IMR-90 (cell line): ENCODE data around the gene AHNAK2. TPM values are rescaled to one million over a fixed set of nuclear protein-coding genes. Genes with fewer than 3 reads are reported as not detected.

Experiments
- ATAC-seq: fragments of 200-7000 bp; cut with Tn5 transposase; 2 replicates; pipeline ENCODE4 v1.9.1; 2020; ENCODE audit warnings: low read depth, mild to moderate bottlenecking, moderate library complexity
- BruUV-seq: library from RNA; stranded (reverse); fragments of 400-500 nt; replicated peaks from 2 replicates; lab custom pipeline; 2021; lab: Mats Ljungman, UMichigan
- CTCF ChIA-PET: fragments of 300-600 bp; formaldehyde crosslinking; extraction: SDS; loops from one replicate; lab custom pipeline; 2021; ENCODE audit warnings: antibody characterized with exemption; lab: Yijun Ruan, JAX
- POLR2A ChIA-PET: fragments of 300-600 bp; sonication (Branson Sonifier 250); formaldehyde crosslinking; loops from one replicate; lab custom pipeline; 2022; ENCODE audit warnings: antibody characterized with exemption; ENCODE audit not compliant: unreplicated experiment; lab: Charles Lee
- DNase-seq: peaks from one replicate; pipeline ENCODE4 v3.0.0; 2013
- H2AFZ ChIP-seq: replicated peaks from 2 replicates; pipeline ENCODE3; 2013; ENCODE audit warnings: low read length, mild to moderate bottlenecking; ENCODE audit not compliant: poor library complexity
- H2AK5ac ChIP-seq: 2 replicates; pipeline ENCODE4 v1.6.1; 2013; ENCODE audit warnings: low read depth, low read length, inconsistent platforms
- H2AK9ac ChIP-seq: replicated peaks from 2 replicates; pipeline ENCODE3; 2013; ENCODE audit warnings: mild to moderate bottlenecking, low read depth, low read length, moderate library complexity; ENCODE audit not compliant: poor library complexity
- H2BK120ac ChIP-seq: 2 replicates; pipeline ENCODE4 v1.6.1; 2013; ENCODE audit warnings: low read depth, low read length, inconsistent platforms
- H2BK15ac ChIP-seq: 3 replicates; pipeline ENCODE4 v1.6.1; 2013; ENCODE audit warnings: low read depth, low read length, inconsistent platforms
- H2BK20ac ChIP-seq: 2 replicates; pipeline ENCODE4 v1.6.1; 2013; ENCODE audit warnings: low read depth, mild to moderate bottlenecking, inconsistent platforms, low read length, moderate library complexity
- H2BK5ac ChIP-seq: 2 replicates; pipeline ENCODE4 v1.6.1; 2013; ENCODE audit warnings: mild to moderate bottlenecking, low read depth, low read length, inconsistent platforms; ENCODE audit not compliant: poor library complexity, severe bottlenecking
- H3K14ac ChIP-seq: replicated peaks from 2 replicates; pipeline ENCODE4 v1.6.1; 2013; ENCODE audit warnings: low read depth, low read length, inconsistent platforms
- H3K18ac ChIP-seq: 2 replicates; pipeline ENCODE4 v1.6.1; 2013; ENCODE audit warnings: low read depth, low read length, control low read depth
- H3K23ac ChIP-seq: 2 replicates; pipeline ENCODE4 v1.6.1; 2013; ENCODE audit warnings: low read depth, low read length, inconsistent platforms
- H3K27ac ChIP-seq: 2 replicates; pipeline ENCODE4 v1.5.1; 2013; ENCODE audit warnings: mild to moderate bottlenecking, control low read depth, low read length; ENCODE audit not compliant: insufficient read depth
- H3K27me3 ChIP-seq: 2 replicates; pipeline ENCODE4 v1.6.1; 2013; ENCODE audit warnings: low read length; ENCODE audit not compliant: control insufficient read depth, insufficient read depth
- H3K36me3 ChIP-seq: 2 replicates; pipeline ENCODE4 v1.6.1; 2013; ENCODE audit warnings: low read length, mixed read lengths; ENCODE audit not compliant: control insufficient read depth, insufficient read depth
- H3K4ac ChIP-seq: 2 replicates; pipeline ENCODE4 v1.6.1; 2013; ENCODE audit warnings: low read depth, low read length, inconsistent platforms
- H3K4me1 ChIP-seq: 2 replicates; pipeline ENCODE4 v1.6.1; 2013; ENCODE audit warnings: low read length, mixed read lengths; ENCODE audit not compliant: control insufficient read depth, insufficient read depth
- H3K4me2 ChIP-seq: 2 replicates; pipeline ENCODE4 v1.6.1; 2013; ENCODE audit warnings: low read depth, mild to moderate bottlenecking, control low read depth, low read length, moderate library complexity
- H3K4me3 ChIP-seq: 2 replicates; pipeline ENCODE4 v1.5.1; 2013; ENCODE audit warnings: low read depth, mild to moderate bottlenecking, control low read depth, low read length, moderate library complexity; ENCODE audit not compliant: insufficient read depth
- H3K56ac ChIP-seq: 2 replicates; pipeline ENCODE4 v1.6.1; 2013; ENCODE audit warnings: low read length, inconsistent platforms; ENCODE audit not compliant: insufficient read depth; ENCODE audit errors: extremely low read depth
- H3K79me1 ChIP-seq, 2 experiments: 2 replicates each; pipeline ENCODE4 v1.6.1; 2013; ENCODE audit warnings: low read length in 2 of 2, inconsistent platforms in 1 of 2, low read depth in 1 of 2
- H3K9ac ChIP-seq: 2 replicates; pipeline ENCODE4 v1.6.1; 2013; ENCODE audit warnings: low read depth, low read length, control low read depth
- H3K9me1 ChIP-seq: 2 replicates; pipeline ENCODE4 v1.6.1; 2013; ENCODE audit warnings: low read length, inconsistent platforms; ENCODE audit not compliant: insufficient read depth
- H3K9me3 ChIP-seq: 2 replicates; pipeline ENCODE4 v1.6.1; 2013; ENCODE audit warnings: low read length; ENCODE audit not compliant: control insufficient read depth, insufficient read depth
- H4K20me1 ChIP-seq: 2 replicates; pipeline ENCODE4 v1.6.1; 2013; ENCODE audit warnings: low read length, inconsistent platforms; ENCODE audit not compliant: insufficient read depth
- H4K5ac ChIP-seq: 2 replicates; pipeline ENCODE4 v1.6.1; 2013; ENCODE audit warnings: mild to moderate bottlenecking, low read depth, low read length, control low read depth
- H4K8ac ChIP-seq, 2 experiments: 2 replicates each; pipeline ENCODE4 v1.6.1; 2013; ENCODE audit warnings: low read depth in 2 of 2, low read length in 2 of 2, control low read depth in 1 of 2, inconsistent platforms in 1 of 2
- H4K91ac ChIP-seq: 2 replicates; pipeline ENCODE4 v1.6.1; 2013; ENCODE audit warnings: low read depth, low read length, inconsistent platforms; ENCODE audit not compliant: insufficient read depth
- BHLHE40 ChIP-seq: fragments of 150-350 bp; IDR thresholded peaks from 2 replicates; pipeline ENCODE4 v1.6.1; 2016; ENCODE audit warnings: mild to moderate bottlenecking, low read depth, low read length
- CEBPB ChIP-seq: IDR thresholded peaks from 2 replicates; pipeline ENCODE4 v1.6.1; 2012; ENCODE audit warnings: low read depth, low read length, improper control_type of control experiment
- MAFK ChIP-seq: IDR thresholded peaks from 2 replicates; pipeline ENCODE4 v1.6.1; 2012; ENCODE audit warnings: low read depth, low read length, improper control_type of control experiment
- MAZ ChIP-seq: IDR thresholded peaks from 2 replicates; pipeline ENCODE4 v1.6.1; 2012; ENCODE audit warnings: low read depth, mild to moderate bottlenecking, low read length, improper control_type of control experiment, moderate library complexity, borderline replicate concordance
- NFE2L2 ChIP-seq: fragments of 150-350 bp; IDR thresholded peaks from 2 replicates; pipeline ENCODE4 v1.6.1; 2016; ENCODE audit warnings: low read depth, mild to moderate bottlenecking, low read length
- POLR2A ChIP-seq: IDR thresholded peaks from 2 replicates; pipeline ENCODE4 v1.6.1; 2012; ENCODE audit warnings: mild to moderate bottlenecking, low read depth, low read length
- RFX5 ChIP-seq: IDR thresholded peaks from 2 replicates; pipeline ENCODE4 v1.8.0; 2012; ENCODE audit warnings: low read depth, mild to moderate bottlenecking, low read length, moderate library complexity
- WGBS, 2 experiments: methylation state at CpG; one replicate each; pipeline versions ENCODE4 v1.1.5 to v1.1.7; 2013; ENCODE audit warnings: missing lambda C conversion rate in 2 of 2; ENCODE audit not compliant: insufficient read length in 1 of 2; ENCODE audit errors: extremely low coverage in 2 of 2; 5-methylcytosine and 5-hydroxymethylcytosine counted together
- dilution Hi-C: fragments of 300-500 bp; cut with HindIII; formaldehyde crosslinking; loops from one replicate; pipeline ENCODE4 v1.14.3; 2018; ENCODE audit warnings: low sequenced_read_pairs; ENCODE audit not compliant: unreplicated experiment
- in situ Hi-C: fragments of 300-500 bp; cut with MboI; formaldehyde crosslinking; loops from 3 replicates; pipeline ENCODE4 v1.14.3; 2019; ENCODE audit warnings: low sequenced_read_pairs, inconsistent platforms, mixed read lengths
- intact Hi-C: fragments of 100-400 bp; cut with micrococcal nuclease; formaldehyde crosslinking; loops from 2 replicates; pipeline ENCODE4 v1.10.0; 2022
- polyA plus RNA-seq, 3 experiments: library from polyadenylated mRNA; depleted of rRNA; stranded (reverse); fragments of >200 nt; gene quantifications; 2 replicates each; pipeline ENCODE4 v1.2.3, GENCODE V29; 2012; ENCODE audit warnings: low replicate concordance in 1 of 3
- total RNA-seq: library from RNA; depleted of rRNA; stranded (reverse); fragments of >200 nt; gene quantifications from 2 replicates; pipeline ENCODE4 v1.2.3, GENCODE V29; 2012

The AHNAK2 gene
- total and polyA plus RNA-seq, 2 of the 4 experiments (the other 2 are of a cell fraction): 2.6 to 7.9 TPM

GRCh38 chr14:104927432-104927816, 50.8 kb downstream of the AHNAK2 start:
- H3K23ac ChIP-seq: no peak overlapping the region
- H3K18ac ChIP-seq: no peak overlapping the region
- H3K56ac ChIP-seq: no peak overlapping the region
- no peak overlapping the region for H4K91ac ChIP-seq
- H3K36me3 ChIP-seq: no peaks in the 10 kb centered on the region
- no peak overlapping the region for H2BK5ac ChIP-seq
- CTCF ChIA-PET: no interaction called here
- dilution Hi-C loops (no loop called here), in situ Hi-C loops (no loop called here), intact Hi-C loops (no loop called here)
- H2AK9ac ChIP-seq: peak overlapping the region; percentile 61
- no peak overlapping the region for H2AFZ ChIP-seq
- no peak for TF ChIP-seq RFX5
- no peak for TF ChIP-seq NFE2L2
- no peak for TF ChIP-seq BHLHE40
- no peak for TF ChIP-seq POLR2A
- TF ChIP-seq MAZ: no peak
- TF ChIP-seq CEBPB: no peak
- no peak for TF ChIP-seq MAFK
- H3K27ac ChIP-seq: no peak overlapping the region
- H3K9me3 ChIP-seq: peaks cover 6% of the 10 kb centered on the region; the same call in 1 of the 2 replicates
- no peak overlapping the region for H2BK15ac ChIP-seq
- H3K4me1 ChIP-seq: no peaks in the 10 kb centered on the region; the same call in 1 of the 2 replicates
- no peak overlapping the region for H3K4ac ChIP-seq
- BruUV-seq: no TSS peak
- DNase-seq (no peak), ATAC-seq (no peak)
- WGBS, 2 experiments: 49% methylated on average over 6 of the region's 10 CpGs; no CpG with 5 or more reads in 1 of the 2 experiments
- no peak overlapping the region for H2BK20ac ChIP-seq
- H3K9me1 ChIP-seq: no peaks in the 10 kb centered on the region
- no peak overlapping the region for H4K8ac ChIP-seq
- no peaks in the 10 kb centered on the region for H4K20me1 ChIP-seq
- H3K4me3 ChIP-seq: no peak overlapping the region
- no peak overlapping the region for H3K9ac ChIP-seq
- H4K5ac ChIP-seq: no peak overlapping the region
- peaks cover 29% of the 10 kb centered on the region; the same call in 1 of the 2 replicates for H3K27me3 ChIP-seq
- H3K79me1 ChIP-seq: no peaks in the 10 kb centered on the region
- H3K14ac ChIP-seq: no peak overlapping the region
- H3K4me2 ChIP-seq: no peak overlapping the region
- POLR2A ChIA-PET: no interaction called here
- H2AK5ac ChIP-seq: no peak overlapping the region
- H2BK120ac ChIP-seq: no peak overlapping the region
